ENCODE data around the gene CEP78.
"Not testable (repeated sequence)": the region's sequence is repeated elsewhere in the genome, so short reads cannot be mapped to it uniquely, and the experiment has no call there.

CEP78 gene

DNA sequence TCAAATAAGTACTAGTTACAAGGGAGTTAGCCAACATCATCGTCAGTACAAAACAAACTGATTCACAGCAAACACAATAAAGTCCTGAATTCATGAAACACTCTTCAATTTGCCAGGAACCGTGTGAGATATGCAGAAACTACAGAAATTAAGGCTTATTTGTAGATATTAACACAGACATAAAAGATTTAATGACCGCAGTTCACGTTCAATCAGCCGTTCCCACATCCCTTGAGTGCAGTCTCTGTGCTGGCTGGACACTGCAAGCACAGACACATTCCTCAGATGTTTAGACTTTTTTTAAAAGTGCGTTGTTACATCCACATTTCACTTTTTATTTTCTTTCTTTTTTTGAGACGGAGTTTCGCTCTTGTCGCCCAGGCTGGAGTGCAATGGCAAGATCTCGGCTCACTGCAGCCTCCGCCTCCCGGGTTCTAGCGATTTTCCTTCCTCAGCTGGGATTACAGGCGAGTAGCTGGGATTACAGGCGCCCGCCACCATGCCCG is 566 bp upstream of the CEP78 start:
- DNase-seq, result no peak

- no peak for DNase-seq
These were observed 656 bp downstream of the CEP78 start for GRCh38 chr9:78236551-78236910.

DNA sequence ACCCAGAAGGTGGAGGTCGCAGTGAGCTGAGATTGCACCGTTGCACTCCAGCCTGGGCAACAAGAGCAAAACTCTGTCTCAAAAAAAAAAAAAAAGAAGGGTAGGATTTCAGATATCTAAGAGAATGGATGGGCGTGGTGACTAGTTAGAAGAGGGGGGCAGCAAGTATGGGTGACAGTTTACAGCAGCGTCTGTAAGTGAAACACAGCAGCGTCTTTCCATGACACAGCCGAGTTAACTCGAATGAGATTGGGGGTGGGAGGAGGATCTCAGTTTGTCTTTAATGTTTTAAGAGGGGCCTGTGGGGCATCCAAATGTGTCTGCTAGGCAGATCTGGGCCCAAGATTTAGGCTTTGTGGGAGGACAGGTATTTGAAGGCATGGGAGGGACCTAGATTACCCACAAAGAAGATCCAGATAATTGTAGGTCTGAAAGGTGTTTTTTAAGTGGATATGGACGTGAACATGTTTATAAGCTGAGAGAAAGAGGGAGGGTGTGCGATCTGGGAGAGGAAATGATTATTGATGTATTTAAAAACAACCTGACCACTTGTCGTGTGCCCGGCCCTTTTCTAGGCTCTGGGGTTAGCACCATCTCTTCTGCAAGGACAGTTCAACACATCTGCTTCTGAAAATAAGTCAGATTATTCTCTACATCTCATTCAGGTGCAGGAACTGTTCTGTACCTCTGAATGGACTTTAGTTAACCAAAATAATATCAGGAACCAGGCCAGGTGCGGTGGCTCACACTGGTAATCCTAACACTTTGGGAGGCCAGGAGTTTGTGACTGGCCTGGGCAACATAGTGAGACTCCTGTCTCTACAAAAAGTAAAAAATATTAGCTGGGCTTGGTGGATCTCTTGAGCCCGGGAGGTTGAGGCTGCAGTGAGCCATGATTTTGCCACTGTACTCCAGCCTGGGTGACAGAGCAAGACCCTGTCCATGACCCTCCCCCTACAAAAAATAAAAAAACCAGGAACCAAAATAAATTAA is 2.5 kb downstream of the CEP78 start:
- no peak for DNase-seq

GRCh38 chr9:78239506-78239905 is 3.6 kb downstream of the CEP78 start:
- no peak for DNase-seq

DNA sequence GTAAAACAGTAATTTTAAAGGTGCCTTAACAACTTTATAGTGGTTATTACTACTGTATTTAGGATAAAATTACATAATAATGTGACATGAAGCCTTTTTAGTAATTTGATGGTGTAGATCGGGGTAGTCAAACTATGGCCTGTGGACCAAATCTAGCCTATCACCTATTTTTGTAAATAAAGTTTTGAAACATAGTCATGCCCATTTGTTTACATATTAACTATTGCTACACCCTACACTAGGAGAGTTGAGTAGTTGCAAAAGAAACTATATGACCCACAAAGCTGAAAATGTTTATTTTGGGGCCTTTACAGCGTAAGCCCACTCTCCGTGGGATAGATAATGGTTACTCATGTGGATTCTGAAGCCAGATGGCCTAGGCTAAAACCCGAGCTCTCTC is 6.2 kb downstream of the CEP78 start:
- no peak for DNase-seq

DNA sequence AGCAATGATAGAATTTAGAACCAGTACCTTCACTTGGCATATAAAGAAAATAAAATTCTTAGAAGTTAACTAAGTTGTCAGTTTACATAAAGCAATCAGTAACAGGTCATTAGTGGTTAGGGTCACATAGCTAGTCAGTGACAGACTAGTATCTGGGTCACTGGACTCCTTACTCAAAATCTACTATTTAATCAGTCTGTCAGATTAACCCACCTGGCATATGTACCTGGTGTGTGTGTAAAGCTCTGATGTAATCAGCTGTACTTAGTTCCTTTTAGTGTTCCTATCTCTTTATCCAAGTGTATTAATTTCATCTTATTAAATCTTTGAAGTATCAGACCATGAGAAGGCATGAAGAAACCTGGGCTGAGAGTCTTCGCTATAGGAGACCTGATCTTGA is 7.3 kb downstream of the CEP78 start:
- no peak for DNase-seq

DNA sequence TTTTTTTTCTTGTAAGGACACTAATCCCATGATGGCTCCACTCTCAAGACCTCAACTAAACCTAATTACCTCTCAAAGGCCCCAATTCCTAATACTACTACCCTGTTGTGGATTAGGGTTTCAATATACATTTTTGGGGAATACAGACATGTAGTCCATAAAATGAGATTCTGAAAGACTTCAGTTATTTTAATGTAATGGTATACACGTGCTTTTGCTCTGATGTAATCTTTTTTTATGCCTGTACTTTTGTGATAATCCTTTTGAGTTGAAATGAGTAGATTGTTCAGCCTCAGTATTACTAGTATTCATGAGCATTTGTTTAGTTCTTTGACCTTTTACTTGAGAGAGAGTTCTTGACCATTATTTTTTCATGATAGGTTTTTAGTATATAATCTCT is 9.5 kb downstream of the CEP78 start:
- DNase-seq, result no peak

DNA sequence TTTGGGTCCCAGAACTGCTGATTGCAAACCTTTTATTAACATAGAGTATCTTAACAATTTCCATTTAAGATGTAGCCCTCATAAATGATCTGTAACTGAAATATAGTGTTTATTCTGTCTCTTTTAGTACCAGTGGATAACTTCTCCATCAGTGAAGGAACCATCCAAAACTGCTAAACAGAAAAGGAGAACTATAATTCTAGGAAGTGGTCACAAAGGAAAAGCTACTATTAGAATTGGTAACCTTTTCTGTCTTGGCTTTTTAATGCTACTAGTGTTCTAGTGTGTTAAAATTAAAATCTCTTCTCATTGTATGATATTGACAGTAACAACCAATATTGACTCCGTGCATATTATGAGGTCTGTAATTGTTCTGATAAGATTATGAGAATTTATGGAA is 12.8 kb downstream of the CEP78 start:
- peak in 1 of 2 donors; percentile 41 for DNase-seq

GRCh38 chr9:78249542-78249941 is 13.7 kb downstream of the CEP78 start:
- no peak for DNase-seq

DNA sequence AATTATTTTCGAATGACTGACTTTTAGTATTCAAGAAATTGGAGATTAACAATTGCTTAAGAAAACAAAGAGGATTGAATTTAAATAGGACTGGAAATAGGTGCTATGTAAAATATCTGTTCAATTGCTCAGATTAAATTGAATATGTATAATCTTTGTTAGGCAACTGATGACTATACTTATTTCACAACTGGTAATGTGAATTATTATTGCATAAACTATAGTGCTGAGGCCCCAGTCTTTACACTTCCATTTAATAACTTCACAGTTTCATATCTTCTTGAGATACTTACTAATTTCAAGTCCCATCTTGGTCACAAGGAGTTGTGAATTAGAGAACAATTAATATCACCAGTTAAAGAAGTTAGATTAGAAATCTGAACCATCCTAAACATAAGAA is 16.7 kb downstream of the CEP78 start:
- DNase-seq, result peak; percentile 19 to 63

GRCh38 chr9:78253285-78253684 is 17.4 kb downstream of the CEP78 start:
- DNase-seq, result no peak

DNA sequence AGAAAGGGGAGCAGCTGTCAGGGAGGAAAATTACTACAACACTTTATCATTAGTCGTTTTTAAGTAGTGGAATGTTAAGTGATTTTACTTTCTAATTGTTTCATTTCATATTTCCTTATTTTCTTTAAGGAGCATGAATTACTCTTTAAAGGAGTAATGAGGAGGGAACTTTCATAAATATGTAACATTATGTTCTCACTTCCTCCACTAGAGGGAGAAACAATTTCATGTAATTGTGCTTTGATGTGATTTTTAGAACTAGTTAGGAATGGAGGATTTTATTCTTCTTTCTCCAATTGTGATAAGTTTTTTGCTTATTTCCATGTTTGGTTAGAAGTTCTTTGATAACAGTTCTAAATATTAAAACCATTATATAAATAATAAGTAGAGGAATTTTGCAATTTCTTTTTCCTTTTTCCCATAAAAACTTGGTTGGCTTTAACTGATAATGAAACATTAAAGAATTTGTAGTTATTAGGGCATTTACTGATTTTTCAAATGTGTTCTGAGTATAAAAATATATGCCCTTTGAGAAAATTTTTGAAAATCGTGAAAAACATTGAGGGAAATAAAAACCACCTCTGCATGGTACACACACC is 25.6 kb downstream of the CEP78 start:
- peak; percentile 20 to 59 for DNase-seq

- no peak for DNase-seq
These were observed 26.8 kb downstream of the CEP78 start for GRCh38 chr9:78262655-78263054.

DNA sequence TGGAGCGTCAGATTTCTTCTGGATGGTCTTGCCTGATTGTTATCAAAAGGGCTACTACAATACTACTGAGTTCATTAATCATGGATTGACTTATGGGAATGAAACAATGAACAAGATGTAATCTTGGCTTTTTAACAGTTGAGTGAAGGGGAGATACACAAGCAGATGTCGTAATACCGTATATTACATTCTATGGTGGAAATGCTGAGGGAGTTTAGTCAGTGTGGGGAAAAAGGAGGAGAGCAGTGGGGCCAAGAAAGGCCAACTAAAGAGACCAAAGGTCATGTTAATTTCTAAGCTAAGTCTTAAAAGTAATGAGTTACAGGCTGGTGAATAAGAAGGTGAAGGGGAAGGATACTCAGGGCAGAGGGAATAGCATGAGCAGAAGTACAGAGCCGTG is 32.0 kb downstream of the CEP78 start:
- DNase-seq, result no peak

GRCh38 chr9:78269784-78270183 is 33.9 kb downstream of the CEP78 start:
- no peak for DNase-seq

GRCh38 chr9:78272307-78272706 is 36.4 kb downstream of the CEP78 start:
- DNase-seq, result no peak

DNA sequence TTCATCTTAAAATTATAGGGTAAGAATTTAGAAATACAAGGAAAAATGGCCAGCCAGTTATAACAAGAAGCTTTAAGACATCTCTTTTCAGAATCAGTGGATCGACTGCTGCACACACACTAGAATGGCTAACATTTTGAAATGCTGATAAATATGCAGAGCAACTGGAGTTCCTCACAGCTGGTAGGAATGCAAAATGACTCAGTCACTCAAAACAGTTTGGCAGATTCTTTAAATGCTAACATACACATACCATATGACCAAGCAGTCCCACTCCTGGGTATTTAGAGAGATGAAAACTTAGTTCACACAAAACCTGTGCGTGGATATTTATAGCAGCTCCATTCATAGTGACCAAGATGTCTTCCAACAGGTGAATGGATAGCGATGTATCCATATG is 37.9 kb downstream of the CEP78 start:
- DNase-seq, result no peak

DNA sequence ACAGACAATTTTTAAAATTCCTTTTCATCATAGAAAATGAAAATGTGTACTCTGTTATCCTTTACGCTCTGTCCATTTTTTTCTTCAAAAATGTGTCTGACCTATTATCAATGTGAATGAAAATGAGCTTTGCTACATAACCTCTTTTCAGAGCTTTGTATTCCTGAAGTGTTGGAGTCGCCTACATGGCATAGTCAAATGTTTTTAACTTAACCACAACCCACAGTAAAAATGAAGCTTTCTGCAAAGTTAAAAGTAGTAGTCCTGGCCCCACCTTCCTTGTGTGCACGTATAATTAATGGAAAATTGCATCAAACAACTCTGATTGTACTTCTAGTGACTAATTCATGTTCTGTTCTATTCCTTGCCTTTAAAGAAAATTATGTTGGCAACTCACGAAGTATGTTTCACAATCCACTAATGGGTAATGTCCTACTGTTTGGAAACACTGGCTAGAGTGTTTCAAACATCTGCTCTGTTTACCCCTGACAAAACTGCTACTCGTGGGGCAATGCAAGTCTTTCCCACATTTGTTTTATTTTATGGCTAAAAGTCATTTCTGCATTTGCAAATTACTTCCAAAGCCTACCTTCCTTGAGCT is 42.4 kb downstream of the CEP78 start:
- peak; percentile 20 to 29 for DNase-seq

DNA sequence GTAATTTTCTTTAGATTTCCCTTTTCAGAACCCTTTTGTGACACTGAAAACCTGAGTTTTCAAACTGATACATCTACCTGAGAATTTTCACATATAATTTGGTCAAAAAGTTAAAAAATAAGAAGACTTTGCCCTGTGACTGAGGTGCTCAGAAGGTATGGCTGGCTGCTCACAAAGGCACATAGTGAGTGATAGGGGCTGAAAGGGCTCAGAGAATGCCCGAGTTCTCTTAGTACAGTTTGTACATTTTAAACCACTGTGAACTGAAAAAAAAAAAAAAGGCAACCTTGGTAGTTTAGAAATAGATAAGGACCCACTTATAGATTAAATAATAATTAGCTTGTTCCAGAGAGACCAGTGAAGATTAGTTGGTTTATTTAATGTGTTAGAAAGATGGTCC is 42.9 kb downstream of the CEP78 start:
- DNase-seq, result no peak

DNA sequence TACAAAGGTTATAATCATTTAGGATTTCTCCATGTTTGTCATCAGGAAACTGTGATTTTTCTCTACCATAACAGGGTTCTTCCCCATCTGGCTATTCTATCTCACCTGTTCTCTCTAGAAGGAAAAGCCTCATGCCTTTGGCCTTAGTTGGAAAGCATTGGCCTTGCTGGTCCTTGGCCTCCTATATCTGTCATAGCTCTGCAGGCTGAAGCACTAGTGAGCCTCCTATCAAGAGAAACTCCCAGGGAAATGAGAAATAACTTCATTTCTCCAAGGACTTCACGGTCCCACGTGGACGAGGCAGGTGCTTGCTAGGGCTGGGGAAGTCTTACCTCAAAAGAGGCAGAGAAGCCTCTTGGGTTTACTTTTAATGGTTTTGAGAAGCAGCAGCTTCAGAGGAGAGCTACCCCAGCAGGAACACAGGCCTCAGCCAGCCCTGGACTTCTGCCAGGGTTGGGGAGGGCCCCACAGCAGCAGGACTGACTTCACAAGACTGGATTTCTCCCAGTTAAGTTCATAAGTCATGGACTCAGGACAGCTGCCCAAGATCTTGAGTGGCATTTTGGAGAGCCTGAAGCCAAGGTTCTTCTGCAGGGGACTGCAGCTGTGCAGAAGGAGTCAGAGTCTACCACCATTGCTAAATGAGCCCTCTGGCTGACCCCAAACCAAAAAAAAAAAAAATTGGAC is 45.2 kb downstream of the CEP78 start:
- DNase-seq, result no peak

DNA sequence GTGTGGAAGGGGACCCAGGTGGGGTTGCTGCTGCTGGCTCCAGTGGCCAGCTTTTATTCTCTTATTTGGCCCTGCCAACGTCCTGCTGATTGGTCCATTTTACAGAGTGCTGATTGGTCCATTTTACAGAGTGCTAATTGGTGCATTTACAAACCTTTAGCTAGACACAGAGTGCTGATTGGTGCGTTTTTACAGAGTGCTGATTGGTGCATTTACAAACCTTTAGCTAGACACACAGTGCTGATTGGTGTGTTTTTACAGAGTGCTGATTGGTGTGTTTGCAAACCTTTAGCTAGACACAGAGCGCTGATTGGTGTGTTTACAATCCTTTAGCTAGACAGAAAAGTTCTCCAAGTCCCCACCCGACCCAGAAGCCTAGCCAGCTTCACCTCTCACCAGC is 48.3 kb downstream of the CEP78 start:
- DNase-seq, result not testable (repeated sequence)

- no peak for DNase-seq
These were observed 50.2 kb downstream of the CEP78 start for GRCh38 chr9:78286125-78286524.

- DNase-seq, result no peak
These were observed 51.1 kb downstream of the CEP78 start for GRCh38 chr9:78286946-78287388.
